T47D (cell line): Measurements from ENCODE around the gene GAPDHS.

Source experiments
- DNase-seq, 2 experiments: peaks; one replicate each; pipeline versions ENCODE4 v3.0.0 to v3.0.0-alpha.2; 2011 to 2012; ENCODE audit warnings: low read depth in 1 of 2, low spot score in 1 of 2
- JUND ChIP-seq: IDR thresholded peaks from 2 replicates; pipeline ENCODE4 v1.6.1; 2012; ENCODE audit warnings: low read depth
- in situ Hi-C: cut with HindIII; loops from 2 replicates; pipeline ENCODE4 v1.10.0; 2016; ENCODE audit warnings: low sequenced_read_pairs, low pct_unique_long_range_greater_than_20kb

GAPDHS gene

DNA sequence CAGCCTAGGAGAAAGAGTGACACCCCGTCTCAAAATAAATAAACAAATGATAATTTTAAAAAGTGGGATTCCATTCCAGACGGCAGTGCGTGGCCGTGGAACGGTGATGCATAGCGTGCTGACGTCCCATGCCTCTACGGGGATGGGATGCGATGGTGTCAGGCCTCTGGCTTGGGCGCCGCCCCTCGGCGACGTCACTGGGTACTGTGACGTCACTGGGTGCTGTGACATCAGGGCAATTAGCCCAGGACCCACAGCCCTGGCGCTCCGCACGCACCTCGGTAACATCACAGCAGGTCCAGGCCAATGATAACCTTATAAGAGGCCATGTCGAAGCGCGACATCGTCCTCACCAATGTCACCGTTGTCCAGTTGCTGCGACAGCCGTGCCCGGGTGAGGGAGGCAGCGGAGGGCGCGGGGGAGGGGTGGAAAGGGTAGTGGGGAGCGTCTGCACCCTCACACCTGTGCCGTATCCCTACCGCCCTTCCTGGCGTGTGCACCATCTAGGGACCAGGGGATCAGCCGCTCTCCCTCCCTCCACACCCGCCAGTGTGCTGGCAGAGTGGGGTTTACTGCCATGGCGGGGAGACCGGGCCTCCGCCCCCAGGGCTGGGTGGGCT, at the start of gene GAPDHS:
Gene GAPDHS (plus strand): TSS at position 256 of the 621 bp plus-strand sequence. CDS start 72 bp downstream, at position 328.
- no peak for TF ChIP-seq JUND
- DNase-seq = no peak
- in situ Hi-C loops = no loop called here

DNA sequence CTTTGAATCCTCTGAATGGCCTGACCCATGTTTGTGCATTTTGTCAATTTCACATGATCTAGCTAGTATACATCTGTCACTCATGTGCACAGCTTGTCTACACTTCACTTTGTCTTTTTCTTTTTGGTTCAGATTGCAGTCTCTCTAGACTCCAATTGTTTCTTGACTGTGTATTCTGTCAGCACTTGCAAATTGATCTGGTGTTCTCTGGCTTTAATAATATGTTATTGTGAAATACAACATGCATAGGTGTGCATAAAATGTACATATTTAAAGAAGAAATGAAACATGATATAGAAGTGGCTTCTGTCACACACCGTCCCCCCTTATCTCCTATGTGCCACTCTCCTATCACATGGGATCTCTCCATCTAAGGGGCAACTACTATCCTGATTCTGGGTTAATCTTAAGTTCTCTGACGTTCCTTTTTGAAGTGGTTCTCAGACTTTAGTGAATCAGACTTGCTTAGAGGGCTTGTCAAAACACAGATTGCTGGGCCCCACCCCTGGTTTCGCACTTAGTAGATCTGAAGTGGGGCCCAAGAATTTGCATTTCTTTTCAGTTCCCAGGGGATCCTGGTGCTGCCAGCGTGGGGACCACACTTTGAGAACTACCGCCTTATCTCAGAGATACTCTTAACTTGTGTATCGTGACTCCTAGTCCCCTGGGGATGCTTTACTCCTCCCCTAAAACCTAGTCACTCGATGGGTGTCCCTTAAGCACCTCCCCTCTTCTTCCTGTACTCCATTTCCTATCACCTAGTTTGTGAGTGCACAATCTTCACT, 48.8 kb upstream of the GAPDHS start:
- no peak for DNase-seq
- TF ChIP-seq JUND = no peak
- in situ Hi-C loops = no loop called here

DNA sequence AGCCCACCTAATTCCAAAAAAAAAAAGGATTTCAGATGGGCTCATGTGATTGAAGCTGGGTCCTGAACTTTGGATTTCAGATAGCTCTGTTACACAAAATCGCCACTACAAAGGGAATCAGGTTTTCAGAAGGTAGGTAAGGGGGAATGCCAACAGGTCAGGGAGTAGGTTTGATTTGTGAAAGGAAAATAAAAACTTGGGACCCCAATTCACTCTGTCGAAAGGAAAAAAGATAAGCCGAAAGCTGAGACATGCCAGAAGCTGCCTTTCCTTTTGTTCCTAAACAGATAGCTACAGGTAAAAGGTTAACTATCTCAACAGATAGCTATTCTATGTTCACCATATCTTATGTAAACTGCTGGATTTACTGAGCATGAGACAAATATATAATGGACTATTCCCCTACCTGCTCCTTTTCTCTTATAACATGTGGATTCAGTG, 47.0 kb upstream of the GAPDHS start:
- no peak for TF ChIP-seq JUND
- no peak for DNase-seq
- in situ Hi-C loops = no loop called here

DNA sequence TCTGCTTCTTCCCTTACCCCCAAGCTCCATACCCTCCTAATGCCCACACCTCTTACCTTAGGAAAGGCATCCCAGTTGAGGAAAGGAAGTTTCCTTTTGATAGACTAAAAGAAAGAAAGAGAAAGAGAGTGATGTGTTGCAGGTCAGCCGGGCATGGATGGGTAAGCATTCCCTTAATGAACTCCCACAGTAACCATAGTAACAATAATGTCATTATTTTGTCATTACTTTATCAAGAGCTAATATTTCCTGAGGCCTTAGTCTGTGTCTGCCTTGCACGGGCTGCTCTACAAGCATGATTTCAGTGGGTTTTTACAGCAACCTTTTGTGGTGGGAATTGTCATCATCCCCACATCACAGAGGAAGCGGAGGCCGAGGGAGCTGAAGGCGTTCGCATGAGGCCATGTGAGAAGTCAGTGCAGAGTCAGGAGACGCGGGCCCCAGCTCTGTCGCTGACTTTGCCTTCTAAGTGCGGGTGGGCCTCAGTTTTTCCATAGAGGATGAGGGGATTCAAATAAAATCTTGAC, 45.5 kb upstream of the GAPDHS start:
- in situ Hi-C loops = no loop called here
- no peak for TF ChIP-seq JUND

DNA sequence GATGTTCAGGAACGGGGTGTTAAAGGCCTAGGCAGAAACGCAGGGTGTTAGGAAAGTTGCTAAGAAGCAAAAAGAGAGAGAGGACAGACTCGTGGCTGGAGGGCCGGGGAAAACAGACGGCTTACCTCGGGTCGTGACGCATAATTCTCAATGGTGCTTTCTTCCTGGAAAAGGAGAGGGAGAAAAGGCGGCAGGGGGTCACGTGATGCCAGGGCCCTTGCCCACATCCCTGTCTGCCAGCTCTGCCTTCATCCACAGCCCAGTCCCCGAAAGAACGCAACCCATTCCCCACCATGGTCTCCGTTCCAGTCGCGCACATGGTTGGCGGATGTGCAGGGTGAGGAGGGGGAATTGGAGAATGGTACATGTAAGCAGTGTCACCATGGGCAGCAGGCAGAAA, 44.6 kb upstream of the GAPDHS start:
- TF ChIP-seq JUND = no peak
- DNase-seq = no peak
- in situ Hi-C loops = no loop called here

More for the DNA sequence above, 45.5 kb upstream of the GAPDHS start:
- no peak for DNase-seq

DNA sequence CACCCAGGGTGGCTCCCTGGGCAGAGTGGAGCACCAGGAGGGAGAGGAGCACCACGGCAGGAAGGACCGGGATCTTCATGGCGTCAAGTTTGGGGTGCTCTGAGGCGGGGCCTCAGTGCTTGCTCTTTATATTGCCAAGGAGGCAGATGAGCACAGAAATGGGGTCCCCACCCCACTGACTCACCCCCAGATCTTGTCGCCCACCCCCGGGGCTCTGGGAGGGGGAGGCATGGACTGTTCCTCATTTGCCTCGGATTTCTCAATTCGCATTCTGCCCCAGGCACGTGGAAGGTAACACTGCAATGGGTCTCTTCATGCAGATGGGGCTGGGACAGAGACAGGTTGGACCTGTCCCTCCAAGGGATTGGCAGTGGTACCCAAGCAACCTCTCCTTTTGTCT, 42.9 kb upstream of the GAPDHS start, which contains the start of gene KRTDAP:
Gene KRTDAP (minus strand): TSS at position 101 of the 400 bp plus-strand sequence. CDS start 22 bp downstream, at position 79.
- in situ Hi-C loops = no loop called here
- peak in 1 of 2 experiments; percentile 15 for DNase-seq
- TF ChIP-seq JUND = no peak

DNA sequence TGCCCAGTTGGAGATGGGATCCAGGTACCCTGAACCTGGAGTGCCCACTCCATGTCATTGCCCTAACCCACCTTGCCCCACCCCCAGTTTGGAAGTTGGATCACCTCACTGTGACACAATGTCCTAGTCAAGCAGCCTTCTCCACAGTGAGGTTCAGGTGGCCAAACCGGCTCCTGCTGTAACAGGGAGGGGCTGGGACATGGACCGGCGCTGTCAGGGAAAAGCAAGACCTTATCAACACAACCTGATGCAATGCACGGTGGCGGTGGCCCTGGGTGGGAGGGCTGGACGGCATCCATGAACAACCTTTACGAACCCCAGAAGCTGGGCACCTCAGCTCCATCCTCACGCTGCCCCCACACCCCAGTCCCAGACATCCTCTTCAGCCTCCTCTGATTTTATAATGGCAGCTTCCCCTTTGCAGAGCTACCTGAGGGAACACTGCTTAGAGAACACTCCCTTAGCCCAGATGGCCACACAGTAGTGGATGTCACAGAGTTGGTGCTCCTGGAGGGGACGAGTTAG, 41.4 kb upstream of the GAPDHS start:
- no peak for TF ChIP-seq JUND

DNA sequence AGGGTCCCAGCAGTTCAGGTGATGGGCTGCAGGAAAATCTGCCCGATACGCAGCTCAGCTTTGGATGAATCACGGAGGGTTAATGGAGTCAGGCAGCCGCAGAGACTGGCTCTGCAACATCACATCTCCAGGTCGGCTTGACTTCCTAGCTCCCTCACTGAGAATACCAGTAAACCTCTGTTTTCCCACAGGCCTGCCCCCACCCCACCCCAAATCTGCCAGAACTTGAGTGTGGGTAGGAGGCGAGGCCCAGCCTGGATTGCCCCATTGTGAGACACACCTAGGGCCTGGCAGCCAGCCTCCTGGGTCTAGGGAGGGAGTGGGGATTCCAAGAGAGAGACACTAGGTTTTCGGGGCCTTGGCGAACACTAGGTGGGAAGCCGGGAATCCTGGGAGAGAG, 39.3 kb upstream of the GAPDHS start:
- DNase-seq = no peak
- TF ChIP-seq JUND = no peak
- in situ Hi-C loops = no loop called here

More for the DNA sequence above, 41.4 kb upstream of the GAPDHS start:
- peak in 1 of 2 experiments; percentile 28 for DNase-seq
- in situ Hi-C loops = no loop called here

DNA sequence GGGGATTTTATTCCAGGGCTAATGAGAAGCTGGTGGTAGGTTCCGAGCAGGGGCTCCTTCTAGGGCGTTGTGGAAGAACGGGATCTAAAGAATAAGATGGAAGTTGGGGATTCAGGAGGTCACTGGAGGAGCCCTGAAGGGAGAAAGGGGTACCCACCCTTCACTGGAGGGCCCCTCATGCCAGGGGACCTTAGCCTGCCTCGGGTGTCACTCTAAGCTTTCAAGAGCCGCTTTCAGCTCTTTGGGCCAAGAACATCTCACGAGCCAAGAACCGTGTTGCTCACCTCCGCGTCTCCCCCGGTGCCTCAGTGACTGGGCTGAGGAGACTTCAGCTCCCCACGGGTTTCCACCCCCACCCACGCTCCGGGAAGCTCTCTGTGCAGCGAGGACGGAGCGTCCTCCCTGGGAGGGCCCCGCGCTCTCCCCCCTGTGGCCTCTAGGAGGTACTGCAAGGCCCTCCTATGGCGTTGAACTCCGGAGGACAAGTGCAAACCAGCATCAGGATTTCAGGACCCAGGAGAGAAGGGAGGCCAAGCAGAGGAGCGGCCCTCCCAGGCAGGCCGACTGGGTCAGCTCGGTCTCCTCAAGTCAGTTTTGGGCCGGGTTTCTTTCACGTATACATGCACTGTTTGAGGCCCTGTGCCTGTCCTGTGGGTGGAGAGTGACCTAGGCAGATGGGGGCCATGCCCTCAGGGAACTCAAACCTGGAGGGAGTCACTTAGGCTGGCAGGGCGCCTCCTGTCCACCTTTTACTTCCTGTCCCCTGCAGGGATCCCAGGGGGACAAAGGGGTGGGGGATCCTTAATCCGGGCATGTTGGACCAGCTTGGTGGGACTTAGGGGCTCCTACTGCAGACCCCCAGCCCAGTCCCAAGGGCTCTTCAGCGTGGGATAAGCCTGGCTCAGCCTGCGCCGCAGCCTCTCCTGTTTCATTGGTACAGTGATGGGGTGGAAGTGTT, 37.9 kb upstream of the GAPDHS start:
- no peak for TF ChIP-seq JUND
- peak; percentile 73 to 81 for DNase-seq
- in situ Hi-C loops = no loop called here

DNA sequence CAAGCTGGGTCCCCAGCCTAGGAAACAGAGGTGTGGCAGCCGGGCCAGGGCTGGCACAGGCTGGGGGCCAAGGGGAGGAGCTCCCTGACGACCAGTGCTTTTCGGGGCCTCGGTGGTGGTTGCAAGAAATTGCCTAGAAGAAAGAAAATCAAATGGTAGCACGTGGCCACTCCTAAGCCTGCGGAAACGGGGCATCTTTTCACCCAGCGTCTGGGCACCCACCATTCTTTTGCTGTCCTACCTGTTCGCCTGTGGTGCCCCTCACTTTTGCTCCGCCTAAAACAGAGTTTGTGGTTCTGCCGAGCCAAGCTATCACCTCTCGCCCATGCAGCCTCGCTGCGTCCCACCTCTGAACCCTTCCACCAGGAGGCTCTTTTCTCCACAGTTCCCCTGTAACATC, 35.9 kb upstream of the GAPDHS start:
- DNase-seq = no peak
- no peak for TF ChIP-seq JUND
- in situ Hi-C loops = no loop called here

DNA sequence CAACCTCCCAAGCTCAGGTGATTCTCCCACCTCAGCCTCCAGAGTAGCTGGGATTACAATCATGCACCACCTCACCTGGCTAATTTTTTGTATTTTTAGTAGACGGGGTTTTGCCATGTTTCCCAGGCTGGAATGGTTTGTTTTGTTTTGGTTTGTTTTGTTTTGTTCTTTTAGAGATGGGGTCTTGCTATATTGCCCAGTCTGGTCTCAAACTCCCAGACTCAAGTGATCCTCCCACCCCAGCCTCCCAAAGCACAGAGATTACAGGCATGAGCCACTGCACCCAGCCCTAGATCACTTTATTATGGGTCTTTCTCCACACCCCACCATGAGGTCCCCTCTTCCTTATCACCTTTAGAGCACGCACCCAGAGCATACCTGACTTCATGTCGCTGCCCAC, 35.0 kb upstream of the GAPDHS start:
- no peak for DNase-seq
- no peak for TF ChIP-seq JUND
- in situ Hi-C loops = no loop called here

DNA sequence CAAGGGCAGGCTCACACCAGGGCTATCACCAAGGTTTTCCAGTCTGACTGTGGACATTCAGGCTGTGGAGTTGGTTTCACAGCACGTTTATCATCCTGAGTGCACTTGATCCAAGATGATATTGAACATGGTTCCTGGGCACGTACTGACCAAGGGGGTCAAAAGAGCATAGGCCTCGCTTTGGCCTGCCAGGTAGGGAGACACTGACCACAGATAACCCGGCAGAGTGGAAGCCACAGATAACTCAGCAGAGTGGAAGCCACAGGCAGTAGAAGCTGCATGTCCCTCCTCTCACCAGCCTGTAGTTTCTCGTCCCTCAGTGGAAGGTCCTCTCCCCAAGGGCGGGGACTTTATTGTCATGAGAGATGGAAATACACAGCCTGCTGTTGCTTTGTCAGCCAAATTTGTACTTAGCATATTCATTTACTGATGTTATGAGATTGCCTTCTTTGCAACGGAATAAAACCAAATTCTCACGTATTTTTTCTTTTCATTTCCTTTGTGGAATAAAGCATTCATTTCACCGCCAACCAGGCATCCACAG, 34.2 kb upstream of the GAPDHS start:
- no peak for TF ChIP-seq JUND
- DNase-seq = no peak
- in situ Hi-C loops = no loop called here
